Fibroblast of lung (primary cell): ENCODE measurements around the gene RPL28.

Source experiments
- CTCF ChIP-seq, 2 donors: IDR thresholded peaks in 1 of 2; conservative IDR thresholded peaks in 1 of 2; 1 replicate in 1 of 2; 2 replicates in 1 of 2; pipeline ENCODE4 v1.5.1; 2011 to 2012; ENCODE audit warnings: low read length in 2 of 2, control low read depth in 1 of 2, inconsistent platforms in 1 of 2, low read depth in 1 of 2, mild to moderate bottlenecking in 1 of 2
- EZH2 ChIP-seq: IDR thresholded peaks from 2 replicates; pipeline ENCODE4 v1.5.1; 2012; ENCODE audit warnings: low read length, control low read depth, mild to moderate bottlenecking; ENCODE audit errors: missing control alignments

- no peak for TF ChIP-seq EZH2
- TF ChIP-seq CTCF (conservative IDR thresholded peaks at IDR 0.05 in 1 of 2, IDR thresholded peaks at IDR 0.05 in 1 of 2; ENCODE audit: low read depth in 1 of 2, low read length in 2 of 2), result no peak
Measured at GRCh38 chr19:55376241-55376933, 9.3 kb upstream of the RPL28 start, which contains the start of gene TMEM190.
